Measurements from ENCODE around the gene LRMDA. TPM values are rescaled to one million over a fixed set of nuclear protein-coding genes. Genes with fewer than 3 reads are reported as not detected.

The LRMDA gene
- polyA plus RNA-seq, 1 donor (not counting 4 experiments of a cell fraction or from before 2014, with no cell fraction given), result not detected

DNA sequence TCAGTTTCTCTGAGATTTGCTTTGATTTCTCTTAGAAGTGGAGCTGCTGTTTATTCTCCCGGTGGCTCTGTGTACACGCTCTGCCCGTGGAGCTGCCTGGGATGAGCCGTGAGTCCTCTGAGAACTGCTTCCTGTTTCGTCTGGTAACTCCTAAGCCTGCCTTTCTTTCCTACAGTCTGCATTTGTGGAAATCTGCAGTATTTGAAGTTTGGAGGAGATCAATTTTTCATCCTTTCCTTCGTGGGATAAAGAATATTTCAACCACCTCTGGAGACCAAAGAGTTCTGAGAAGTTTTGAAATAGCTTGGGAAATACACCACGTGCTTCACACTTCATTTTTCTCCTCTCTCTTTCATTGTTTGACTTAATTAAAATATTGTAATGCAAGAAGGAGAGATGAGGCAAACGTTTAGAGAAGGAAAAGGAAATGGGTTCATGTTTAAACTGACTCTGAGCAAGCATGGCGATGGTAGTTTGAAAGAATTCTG, 311.9 kb downstream of the LRMDA start:
- dilution Hi-C loops (cut with MboI; ENCODE audit: extremely low pct_ligation_motif_present, low sequenced_read_pairs), result no loop called here
- H2AFZ ChIP-seq (ENCODE audit: control insufficient read depth, low read length), result no peak overlapping the region
- no peak for DNase-seq (ENCODE audit: low read depth, low spot score)
- no peak overlapping the region for H3K27ac ChIP-seq (ENCODE audit: control insufficient read depth, insufficient read depth, low read length)
- H3K9me1 ChIP-seq (ENCODE audit: control insufficient read depth, extremely low read depth, insufficient read depth, low read length), result no peaks in the 10 kb centered on the region
- TF ChIP-seq, protein P1, sequence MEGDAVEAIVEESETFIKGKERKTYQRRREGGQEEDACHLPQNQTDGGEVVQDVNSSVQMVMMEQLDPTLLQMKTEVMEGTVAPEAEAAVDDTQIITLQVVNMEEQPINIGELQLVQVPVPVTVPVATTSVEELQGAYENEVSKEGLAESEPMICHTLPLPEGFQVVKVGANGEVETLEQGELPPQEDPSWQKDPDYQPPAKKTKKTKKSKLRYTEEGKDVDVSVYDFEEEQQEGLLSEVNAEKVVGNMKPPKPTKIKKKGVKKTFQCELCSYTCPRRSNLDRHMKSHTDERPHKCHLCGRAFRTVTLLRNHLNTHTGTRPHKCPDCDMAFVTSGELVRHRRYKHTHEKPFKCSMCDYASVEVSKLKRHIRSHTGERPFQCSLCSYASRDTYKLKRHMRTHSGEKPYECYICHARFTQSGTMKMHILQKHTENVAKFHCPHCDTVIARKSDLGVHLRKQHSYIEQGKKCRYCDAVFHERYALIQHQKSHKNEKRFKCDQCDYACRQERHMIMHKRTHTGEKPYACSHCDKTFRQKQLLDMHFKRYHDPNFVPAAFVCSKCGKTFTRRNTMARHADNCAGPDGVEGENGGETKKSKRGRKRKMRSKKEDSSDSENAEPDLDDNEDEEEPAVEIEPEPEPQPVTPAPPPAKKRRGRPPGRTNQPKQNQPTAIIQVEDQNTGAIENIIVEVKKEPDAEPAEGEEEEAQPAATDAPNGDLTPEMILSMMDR (optimal IDR thresholded peaks at IDR 0.05 in 1 of 3, IDR thresholded peaks at IDR 0.05 in 1 of 3, conservative IDR thresholded peaks at IDR 0.05 in 1 of 3; ENCODE audit: extremely low read depth in 1 of 3, insufficient read depth in 2 of 3, low read length in 3 of 3), result no peak
- no peak for TF ChIP-seq EZH2 (IDR thresholded peaks at IDR 0.05; ENCODE audit: low read length)
- no peaks in the 10 kb centered on the region for H3K27me3 ChIP-seq (ENCODE audit: control insufficient read depth, extremely low read depth, insufficient read depth, low read length)
- no peak overlapping the region for H3K4me3 ChIP-seq (ENCODE audit: control insufficient read depth in 2 of 3, extremely low read depth in 1 of 3, insufficient read depth in 2 of 3, low read depth in 1 of 3, low read length in 3 of 3)
- H4K20me1 ChIP-seq (ENCODE audit: control insufficient read depth, extremely low read depth, insufficient read depth, low read length), result no peaks in the 10 kb centered on the region
- no peak overlapping the region for H3K4me2 ChIP-seq (ENCODE audit: control insufficient read depth, extremely low read depth, insufficient read depth, low read depth, low read length)
- H3K79me2 ChIP-seq (ENCODE audit: control insufficient read depth, insufficient read depth, low read length), result no peaks in the 10 kb centered on the region
- no peaks in the 10 kb centered on the region for H3K36me3 ChIP-seq (ENCODE audit: control insufficient read depth in 2 of 2, extremely low read depth in 1 of 2, insufficient read depth in 2 of 2, low read length in 2 of 2)
- H3K9ac ChIP-seq (ENCODE audit: control insufficient read depth, extremely low read depth, insufficient read depth, low read length), result no peak overlapping the region
- no peaks in the 10 kb centered on the region for H3K9me3 ChIP-seq (ENCODE audit: control insufficient read depth, low read depth, low read length)
- no peak for FAIRE-seq
- H3K4me1 ChIP-seq (ENCODE audit: control insufficient read depth, extremely low read depth, insufficient read depth, low read length), result no peaks in the 10 kb centered on the region

- H3K9me3 ChIP-seq (ENCODE audit: control insufficient read depth, low read depth, low read length), result no peaks in the 10 kb centered on the region
- no peak for TF ChIP-seq EZH2 (IDR thresholded peaks at IDR 0.05; ENCODE audit: low read length)
- TF ChIP-seq, protein P1 (optimal IDR thresholded peaks at IDR 0.05 in 1 of 3, IDR thresholded peaks at IDR 0.05 in 1 of 3, conservative IDR thresholded peaks at IDR 0.05 in 1 of 3; ENCODE audit: extremely low read depth in 1 of 3, insufficient read depth in 2 of 3, low read length in 3 of 3), result no peak
- no peaks in the 10 kb centered on the region for H3K79me2 ChIP-seq (ENCODE audit: control insufficient read depth, insufficient read depth, low read length)
- DNase-seq (ENCODE audit: low read depth, low spot score), result no peak
- H3K9me1 ChIP-seq (ENCODE audit: control insufficient read depth, extremely low read depth, insufficient read depth, low read length), result no peaks in the 10 kb centered on the region
- H4K20me1 ChIP-seq (ENCODE audit: control insufficient read depth, extremely low read depth, insufficient read depth, low read length), result no peaks in the 10 kb centered on the region
- H3K9ac ChIP-seq (ENCODE audit: control insufficient read depth, extremely low read depth, insufficient read depth, low read length), result no peak overlapping the region
- no peak overlapping the region for H2AFZ ChIP-seq (ENCODE audit: control insufficient read depth, low read length)
- dilution Hi-C loops (cut with MboI; ENCODE audit: extremely low pct_ligation_motif_present, low sequenced_read_pairs), result no loop called here
- H3K4me1 ChIP-seq (ENCODE audit: control insufficient read depth, extremely low read depth, insufficient read depth, low read length), result no peaks in the 10 kb centered on the region
- H3K4me3 ChIP-seq (ENCODE audit: control insufficient read depth in 2 of 3, extremely low read depth in 1 of 3, insufficient read depth in 2 of 3, low read depth in 1 of 3, low read length in 3 of 3), result no peak overlapping the region
- H3K27ac ChIP-seq (ENCODE audit: control insufficient read depth, insufficient read depth, low read length), result no peak overlapping the region
- no peaks in the 10 kb centered on the region for H3K36me3 ChIP-seq (ENCODE audit: control insufficient read depth in 2 of 2, extremely low read depth in 1 of 2, insufficient read depth in 2 of 2, low read length in 2 of 2)
- H3K4me2 ChIP-seq (ENCODE audit: control insufficient read depth, extremely low read depth, insufficient read depth, low read depth, low read length), result no peak overlapping the region
- no peak for FAIRE-seq
- H3K27me3 ChIP-seq (ENCODE audit: control insufficient read depth, extremely low read depth, insufficient read depth, low read length), result no peaks in the 10 kb centered on the region
Measured at GRCh38 chr10:75744261-75744660, 312.8 kb downstream of the LRMDA start.

All from keratinocyte (primary cell).